Hematopoietic multipotent progenitor cell (in vitro differentiated cells): Measurements from ENCODE around the gene BRINP2. TPM values are rescaled to one million over a fixed set of nuclear protein-coding genes. Genes with fewer than 3 reads are reported as not detected.

Experiments used
- DNase-seq, 3 donors: peaks; one replicate each; pipeline ENCODE4 v3.0.0-alpha.2; 2011 to 2015; ENCODE audit warnings: low read depth in 2 of 3, low spot score in 2 of 3
- total RNA-seq: library from RNA; depleted of rRNA; stranded (reverse); fragments of >200 nt; gene quantifications from one replicate; pipeline ENCODE4 v1.2.3, GENCODE V29; 2012

BRINP2 gene
- total RNA-seq, 1 donor: under 0.01 TPM

GRCh38 chr1:177163844-177164379 is 6.8 kb upstream of the BRINP2 start:
- no peak for DNase-seq

GRCh38 chr1:177164380-177165068 is 6.2 kb upstream of the BRINP2 start, which contains the start of gene ASTN1:
Gene ASTN1 (minus strand): TSS chr1:177164712. CDS start chr1:177164676, 36 bp downstream.
- DNase-seq: no peak

- DNase-seq: no peak
Observed at GRCh38 chr1:177165069-177165439, 5.7 kb upstream of the BRINP2 start.

GRCh38 chr1:177171536-177172123 is 872 bp downstream of the BRINP2 start:
- no peak for DNase-seq

- DNase-seq: no peak
Observed at GRCh38 chr1:177172272-177172671, 1.5 kb downstream of the BRINP2 start.

- DNase-seq: no peak
Observed at GRCh38 chr1:177172866-177173265, 2.1 kb downstream of the BRINP2 start.

GRCh38 chr1:177173976-177174375 is 3.2 kb downstream of the BRINP2 start:
- DNase-seq: no peak

GRCh38 chr1:177174921-177175634 is 4.3 kb downstream of the BRINP2 start:
- DNase-seq: no peak

- no peak for DNase-seq
Observed at GRCh38 chr1:177181280-177181630, 10.5 kb downstream of the BRINP2 start.

GRCh38 chr1:177181631-177182291 is 11.0 kb downstream of the BRINP2 start:
- DNase-seq: peak in 2 of 3 donors; percentile 33 to 45

- DNase-seq: no peak
Observed at GRCh38 chr1:177183836-177184235, 13.1 kb downstream of the BRINP2 start.

- DNase-seq: no peak
Observed at GRCh38 chr1:177185209-177185608, 14.5 kb downstream of the BRINP2 start.

- DNase-seq: no peak
Observed at GRCh38 chr1:177186639-177187038, 15.9 kb downstream of the BRINP2 start.

- no peak for DNase-seq
Observed at GRCh38 chr1:177190308-177190970, 19.7 kb downstream of the BRINP2 start.

- no peak for DNase-seq
Observed at GRCh38 chr1:177198243-177198642, 27.5 kb downstream of the BRINP2 start.

GRCh38 chr1:177200290-177200689 is 29.5 kb downstream of the BRINP2 start:
- no peak for DNase-seq

- DNase-seq: no peak
Observed at GRCh38 chr1:177206831-177207355, 36.1 kb downstream of the BRINP2 start.

- DNase-seq: no peak
Observed at GRCh38 chr1:177208920-177209319, 38.2 kb downstream of the BRINP2 start.

- DNase-seq: no peak
Observed at GRCh38 chr1:177209357-177209756, 38.6 kb downstream of the BRINP2 start.

GRCh38 chr1:177210071-177210470 is 39.3 kb downstream of the BRINP2 start:
- DNase-seq: no peak
